ENCODE data around the gene CDC42BPG. TPM values are rescaled to one million over a fixed set of nuclear protein-coding genes. Genes with fewer than 3 reads are reported as not detected.

CDC42BPG gene
- total RNA-seq, 1 donor from 2014 or later = 0.35 TPM

GRCh38 chr11:64776875-64777274, 67.6 kb downstream of the CDC42BPG start:
- H3K27ac Mint-ChIP-seq (ENCODE audit: unreplicated experiment) = peak overlapping the region; percentile 93
- TF ChIP-seq CTCF (IDR thresholded peaks at IDR 0.05) = no peak
- no peaks in the 10 kb centered on the region for H3K27me3 Mint-ChIP-seq (ENCODE audit: low read depth)
- H3K36me3 Mint-ChIP-seq (ENCODE audit: low read depth) = peaks cover 31% of the 10 kb centered on the region
- no peaks in the 10 kb centered on the region for H3K9me3 Mint-ChIP-seq (ENCODE audit: low read depth)
- H3K4me3 Mint-ChIP-seq (ENCODE audit: unreplicated experiment) = peak overlapping the region; percentile 76
- DNase-seq (ENCODE audit: low spot score) = no peak
- H3K4me1 Mint-ChIP-seq (ENCODE audit: low read depth) = peaks cover 33% of the 10 kb centered on the region

GRCh38 chr11:64776425-64776824, 68.0 kb downstream of the CDC42BPG start:
- peak overlapping the region; percentile 93 for H3K27ac Mint-ChIP-seq (ENCODE audit: unreplicated experiment)

GRCh38 chr11:64774144-64774543, 70.3 kb downstream of the CDC42BPG start:
- no peak for DNase-seq (ENCODE audit: low spot score)
- H3K4me1 Mint-ChIP-seq (ENCODE audit: low read depth) = peaks cover 28% of the 10 kb centered on the region
- no peak overlapping the region for H3K27ac Mint-ChIP-seq (ENCODE audit: unreplicated experiment)
- H3K9me3 Mint-ChIP-seq (ENCODE audit: low read depth) = no peaks in the 10 kb centered on the region
- no peaks in the 10 kb centered on the region for H3K27me3 Mint-ChIP-seq (ENCODE audit: low read depth)
- TF ChIP-seq CTCF (IDR thresholded peaks at IDR 0.05) = no peak
- H3K4me3 Mint-ChIP-seq (ENCODE audit: unreplicated experiment) = no peak overlapping the region
- H3K36me3 Mint-ChIP-seq (ENCODE audit: low read depth) = peaks cover 50% of the 10 kb centered on the region

More at GRCh38 chr11:64776425-64776824, 68.0 kb downstream of the CDC42BPG start:
- Mint-ChIP-seq H3K9me3 (ENCODE audit: low read depth) (no peaks in the 10 kb centered on the region), H3K4me3 (ENCODE audit: unreplicated experiment) (peak overlapping the region; percentile 76), H3K27me3 (ENCODE audit: low read depth) (no peaks in the 10 kb centered on the region), H3K4me1 (ENCODE audit: low read depth) (peaks cover 33% of the 10 kb centered on the region), H3K36me3 (ENCODE audit: low read depth) (peaks cover 34% of the 10 kb centered on the region)
- DNase-seq (ENCODE audit: low spot score) = no peak
- no peak for TF ChIP-seq CTCF (IDR thresholded peaks at IDR 0.05)

Other genes starting within 250 kb of the CDC42BPG start
- gene NRXN2, start 121.5 kb downstream of the CDC42BPG start, total RNA-seq = 1.1 to 3.0 TPM (median 1.8 TPM) in 3 replicates
- 4.7 to 11.4 TPM (median 10.1 TPM) in 3 replicates for gene RASGRP2, start 100.5 kb downstream of the CDC42BPG start, total RNA-seq
- 0.65 to 1.6 TPM (median 1.2 TPM) in 3 replicates for gene PYGM, start 84.7 kb downstream of the CDC42BPG start, total RNA-seq
- gene SF1, start 66.1 kb downstream of the CDC42BPG start, total RNA-seq = 183 to 198 TPM (median 190 TPM) in 3 replicates
- gene MAP4K2, start 41.4 kb downstream of the CDC42BPG start, total RNA-seq = 11.3 to 17.8 TPM (median 13.4 TPM) in 3 replicates
- gene MEN1, start 34.1 kb downstream of the CDC42BPG start, total RNA-seq = 19.5 to 26.4 TPM (median 20.4 TPM) in 3 replicates
- gene EHD1, start 34.0 kb upstream of the CDC42BPG start, total RNA-seq = 78.9 to 129 TPM (median 111 TPM) in 3 replicates
- 15.2 to 21.9 TPM (median 16.3 TPM) in 3 replicates for gene ATG2A, start 72.6 kb upstream of the CDC42BPG start, total RNA-seq
- 21.7 to 33.2 TPM (median 29.3 TPM) in 3 replicates for gene PPP2R5B, start 80.0 kb upstream of the CDC42BPG start, total RNA-seq
- not detected in 3 replicates for gene GPHA2, start 91.2 kb upstream of the CDC42BPG start, total RNA-seq
- gene MAJIN, start 127.5 kb upstream of the CDC42BPG start, total RNA-seq = not detected in 3 replicates
- not detected in 3 replicates for gene BATF2, start 152.3 kb upstream of the CDC42BPG start, total RNA-seq
- 80.1 to 85.5 TPM (median 83.7 TPM) in 3 replicates for gene ARL2, start 169.5 kb upstream of the CDC42BPG start, total RNA-seq
- 21.0 to 26.1 TPM (median 24.9 TPM) in 3 replicates for gene SNX15, start 182.8 kb upstream of the CDC42BPG start, total RNA-seq
- 13.1 to 18.2 TPM (median 14.3 TPM) in 3 replicates for gene SAC3D1, start 196.6 kb upstream of the CDC42BPG start, total RNA-seq
- gene NAALADL1, start 213.9 kb upstream of the CDC42BPG start, total RNA-seq = not detected in 3 replicates
- gene CDCA5, start 239.4 kb upstream of the CDC42BPG start, total RNA-seq = 5.5 to 11.4 TPM (median 6.3 TPM) in 3 replicates
- gene ZFPL1, start 239.6 kb upstream of the CDC42BPG start, total RNA-seq = 48.9 to 53.3 TPM (median 50.0 TPM) in 3 replicates